ENCODE measurements around the gene PDCL2.

The PDCL2 gene

DNA sequence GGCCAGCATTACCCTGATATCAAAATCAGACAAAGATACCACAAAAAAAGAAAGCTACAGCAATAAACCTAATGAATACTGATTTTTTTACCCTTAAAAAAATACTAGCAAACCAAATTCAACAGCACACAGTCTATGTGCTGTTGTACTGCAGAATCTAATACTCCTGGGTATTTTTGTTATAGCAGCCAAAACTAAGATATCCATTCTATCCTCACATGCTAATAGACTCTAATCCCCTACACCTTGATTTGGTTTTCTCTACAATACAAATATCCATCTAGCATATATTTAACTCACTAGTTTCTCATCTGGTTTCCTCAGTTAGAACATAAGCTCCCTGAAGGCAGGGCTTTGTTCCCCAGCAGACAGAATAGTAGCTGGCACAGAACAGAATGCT is 57.7 kb downstream of the PDCL2 start:
- no peak for DNase-seq

DNA sequence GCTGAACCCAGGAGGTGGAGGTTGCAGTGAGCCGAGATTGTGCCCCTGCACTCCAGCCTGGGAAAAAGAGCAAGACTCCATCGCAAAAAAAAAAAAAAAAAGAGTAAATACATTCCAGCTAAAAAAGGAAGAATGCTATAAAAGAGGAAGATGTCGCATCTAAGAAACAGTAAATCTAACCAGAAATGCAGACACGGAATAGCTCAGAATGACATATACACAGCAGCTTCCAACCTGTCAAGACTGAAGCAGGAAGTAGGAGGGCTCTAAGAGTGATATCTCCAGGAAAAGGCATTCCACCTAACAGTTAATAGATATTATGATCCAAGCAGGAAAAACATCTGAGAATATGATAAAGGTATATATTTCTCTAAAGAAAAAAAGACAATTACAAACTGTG is 61.4 kb downstream of the PDCL2 start:
- no peak for DNase-seq

DNA sequence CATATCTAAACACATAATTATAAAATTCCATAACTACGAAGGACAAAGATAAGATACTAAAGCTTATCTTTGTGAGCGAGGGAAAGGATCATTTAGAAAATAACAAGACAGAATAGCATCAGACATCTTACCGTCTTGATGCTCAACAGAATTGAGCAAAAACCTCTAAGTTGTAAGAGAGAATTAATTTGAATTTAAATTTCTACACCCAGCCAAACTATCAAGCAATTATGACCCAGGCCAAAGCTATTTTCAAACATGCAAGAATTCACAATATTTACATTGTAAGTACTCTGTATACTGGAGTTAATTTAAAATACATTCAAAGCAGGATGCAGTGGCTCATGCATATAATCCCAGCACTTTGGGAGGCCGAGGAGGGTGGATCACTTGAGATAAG is 61.9 kb downstream of the PDCL2 start:
- DNase-seq: no peak

DNA sequence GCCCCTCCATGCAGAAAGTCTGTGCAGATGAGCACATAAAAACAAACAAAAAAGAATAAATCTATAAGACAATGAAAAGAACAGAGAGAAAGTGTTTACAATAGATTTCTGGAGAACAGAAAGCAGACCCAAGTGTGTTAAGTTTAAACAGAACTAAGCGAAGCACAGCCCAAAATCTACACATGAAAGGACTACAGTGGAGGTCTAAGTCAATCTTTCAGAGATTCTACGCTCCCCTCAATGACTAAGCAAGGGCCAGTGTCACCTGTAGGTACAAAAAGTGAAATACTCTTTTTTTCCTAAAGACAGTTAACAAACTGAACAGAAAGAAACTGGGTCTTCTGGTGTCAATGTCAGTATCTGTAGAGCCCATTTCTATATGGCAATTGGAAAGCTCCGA is 63.6 kb downstream of the PDCL2 start:
- no peak for DNase-seq

DNA sequence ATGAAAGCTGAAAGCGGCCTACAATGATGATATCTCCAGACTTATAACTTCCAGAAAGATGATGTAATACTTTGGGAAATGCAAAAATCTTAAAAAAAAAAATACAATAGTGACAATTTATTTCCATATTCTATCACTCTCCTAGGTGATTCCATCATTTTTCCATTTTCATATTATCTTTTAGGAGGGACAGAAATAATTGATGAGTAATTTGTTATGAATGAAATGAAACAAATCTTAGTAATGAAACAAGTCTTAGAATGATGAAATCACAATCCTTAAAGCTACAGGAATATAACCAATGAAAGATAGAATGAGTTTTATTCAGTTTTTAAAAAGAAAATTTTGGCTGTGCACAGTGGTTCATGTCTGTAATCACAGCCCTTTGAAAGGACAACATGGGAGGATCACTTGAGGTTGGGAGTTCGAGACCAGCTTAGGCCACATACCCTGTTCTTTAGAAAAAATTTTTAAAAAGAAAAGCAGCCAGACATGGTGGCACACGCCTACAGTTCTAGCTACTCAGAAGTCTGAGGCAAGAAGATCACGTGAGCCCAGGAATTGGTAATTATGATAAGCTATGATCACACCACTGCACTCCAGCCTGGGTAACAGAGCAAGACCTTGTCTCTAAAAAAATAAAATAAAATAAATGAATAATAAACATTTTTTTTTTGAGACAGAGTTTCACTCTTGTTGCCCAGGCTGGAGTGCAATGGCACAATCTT is 67.0 kb downstream of the PDCL2 start:
- DNase-seq: no peak

DNA sequence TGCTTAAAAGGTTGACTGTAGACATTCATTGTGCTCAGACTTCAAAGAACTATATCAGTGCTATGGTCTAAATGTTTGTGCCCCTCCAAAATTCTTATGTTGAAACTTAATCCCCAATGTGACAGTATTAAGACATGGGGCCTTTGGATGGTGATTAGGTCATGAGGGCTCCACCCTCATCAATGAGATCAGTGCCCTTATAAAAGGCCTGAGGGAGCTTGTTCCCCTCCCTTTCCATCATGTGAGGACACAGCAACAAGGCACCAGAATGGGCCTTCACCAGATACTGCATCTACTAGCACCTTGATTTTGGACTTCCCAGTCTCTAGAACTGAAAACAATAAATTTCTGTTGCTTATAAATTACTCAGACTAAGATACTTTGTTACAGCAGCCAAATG is 73.6 kb downstream of the PDCL2 start:
- no peak for DNase-seq

DNA sequence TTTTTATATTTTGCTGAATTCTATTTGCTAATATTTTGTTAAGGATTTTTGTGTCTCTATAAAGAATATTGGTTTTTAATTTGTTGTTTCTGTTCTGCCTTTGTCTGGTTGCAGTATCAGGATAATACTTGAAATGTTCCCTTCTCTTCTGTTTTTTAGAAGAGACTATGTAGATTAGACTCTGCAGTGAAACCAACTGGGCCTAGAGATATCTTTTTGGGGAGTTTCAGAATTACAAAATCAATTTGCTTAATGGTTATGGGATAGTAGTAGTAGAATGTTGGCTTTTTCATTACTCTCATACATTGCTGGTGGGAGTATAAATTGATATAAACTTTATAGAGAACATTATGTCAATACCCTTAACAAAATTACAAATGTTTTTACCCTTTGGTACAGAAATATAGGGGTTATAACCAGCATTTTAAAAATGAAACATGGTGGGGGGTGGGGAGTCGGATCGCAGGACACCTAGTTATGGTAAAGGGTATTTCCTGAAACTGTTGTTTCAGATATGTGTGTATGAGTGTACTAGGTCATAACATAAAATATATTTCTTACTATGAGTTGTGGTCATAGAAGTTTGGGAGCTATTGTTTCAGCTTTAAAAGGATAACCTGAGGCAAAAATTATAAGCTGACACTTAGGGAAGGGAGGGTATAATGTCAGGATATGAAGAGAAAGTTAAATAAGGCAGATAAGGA is 74.4 kb downstream of the PDCL2 start:
- no peak for DNase-seq

DNA sequence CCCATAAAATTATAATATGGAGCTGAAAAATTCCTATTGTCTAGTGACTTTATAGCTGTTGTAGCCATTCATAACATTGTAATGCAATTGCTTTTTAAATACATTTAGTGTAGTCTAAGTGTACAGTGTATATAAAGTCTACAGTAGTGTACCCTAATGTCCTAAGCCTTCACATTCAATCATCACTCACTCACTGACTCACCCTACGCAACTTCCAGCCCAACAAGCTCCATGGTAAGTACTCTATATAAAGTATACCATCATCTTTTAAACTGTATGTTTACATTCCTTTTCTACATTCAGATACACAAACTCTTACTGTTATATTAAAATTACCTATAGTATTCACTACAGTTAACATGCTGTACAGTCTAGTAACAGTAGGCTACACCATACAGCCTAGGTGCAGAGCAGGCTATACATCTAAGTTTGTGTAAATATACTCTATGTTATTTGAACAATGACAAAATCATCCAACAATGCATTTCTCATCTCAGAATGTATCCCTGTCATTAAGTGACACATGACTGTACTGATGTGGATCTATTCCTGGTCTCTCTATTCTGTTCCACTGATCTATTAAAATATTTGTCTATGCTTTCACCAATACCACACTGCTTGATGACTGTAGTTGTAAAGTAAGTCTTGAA is 79.0 kb downstream of the PDCL2 start:
- DNase-seq: no peak

DNA sequence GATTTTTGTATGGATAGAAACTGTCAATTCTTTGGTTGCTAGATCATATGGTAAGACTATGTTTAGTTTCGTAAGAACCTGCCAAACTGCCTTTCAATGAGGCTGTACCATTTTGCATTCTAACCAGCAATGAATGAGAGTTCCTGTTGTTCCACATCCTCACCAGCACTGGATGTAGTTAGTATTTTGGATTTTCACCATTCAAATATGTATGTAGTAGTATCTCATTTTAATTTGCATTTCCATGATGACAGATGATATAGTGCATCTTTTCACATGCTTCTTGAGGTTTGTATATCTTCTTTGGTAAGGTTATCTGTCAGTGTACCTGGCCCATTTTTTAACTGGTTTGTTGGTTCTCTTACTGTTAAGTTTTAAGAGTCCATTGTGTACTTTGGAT is 80.0 kb downstream of the PDCL2 start:
- no peak for DNase-seq

DNA sequence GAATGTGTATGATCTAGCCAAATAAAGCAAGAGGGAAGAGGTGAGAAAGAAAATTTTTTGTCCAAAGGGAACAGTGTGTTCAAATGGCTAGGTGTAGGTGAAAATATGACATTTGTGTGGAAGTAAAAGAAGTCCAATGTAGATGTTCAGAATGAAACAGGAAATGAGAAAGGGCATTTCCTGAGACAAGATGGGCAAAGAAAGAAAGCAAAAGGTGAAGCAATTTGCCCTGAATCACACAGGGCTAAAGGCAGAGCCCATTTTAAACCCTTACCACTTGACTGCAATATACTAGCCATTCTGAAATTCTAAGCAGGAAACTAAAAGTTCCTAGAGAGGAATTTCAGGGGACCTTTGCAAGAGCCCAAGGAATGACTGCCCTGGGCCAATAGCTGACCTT is 81.4 kb downstream of the PDCL2 start:
- DNase-seq: no peak

DNA sequence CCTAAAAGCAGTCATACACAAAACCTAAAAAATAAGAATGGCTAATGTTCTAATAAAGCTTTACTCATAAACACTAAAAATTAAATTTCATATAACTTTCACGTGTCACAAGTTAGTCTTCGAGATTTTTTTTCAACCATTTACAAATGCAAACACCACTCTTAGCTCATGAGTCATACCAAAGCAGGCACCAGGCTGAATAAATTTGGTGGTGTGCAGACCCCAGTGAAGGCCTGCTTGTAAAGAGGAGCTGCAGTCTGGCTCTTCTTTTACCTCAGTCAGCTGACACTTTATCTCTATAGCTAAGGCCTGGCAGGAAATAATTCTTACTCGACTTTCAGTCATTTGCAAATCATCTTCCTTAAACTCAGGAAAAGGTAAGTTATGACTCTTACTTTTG is 82.8 kb downstream of the PDCL2 start:
- no peak for DNase-seq

DNA sequence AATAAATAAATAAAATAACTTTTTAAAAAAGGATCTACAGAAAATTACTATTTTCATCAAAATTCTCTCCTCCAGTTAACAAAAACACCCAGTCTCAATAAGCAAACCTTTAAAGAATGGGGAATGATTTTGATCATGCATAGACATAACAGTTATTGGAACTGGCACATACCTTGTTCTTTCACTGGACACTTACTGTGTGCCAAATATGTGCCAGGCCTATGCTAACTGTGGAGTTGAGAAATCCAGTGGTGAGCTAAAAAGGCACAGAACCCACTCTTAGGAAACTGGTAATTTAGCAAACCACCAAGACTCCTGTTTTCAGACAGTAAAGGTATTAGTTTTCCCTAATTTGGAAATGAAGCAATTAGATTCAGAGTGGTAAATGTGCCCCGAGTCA is 84.4 kb downstream of the PDCL2 start:
- no peak for DNase-seq

All from CD4-positive, alpha-beta T cell treated with Interleukin-4 for 1 hour (primary cell).